GM10847 (cell line): Measurements from ENCODE around the gene PDZRN4.

ENCODE experiments used
- POLR2A ChIP-seq: IDR thresholded peaks from 2 replicates; pipeline ENCODE4 v1.6.1; 2011; ENCODE audit not compliant: insufficient read length; ENCODE audit errors: extremely low read depth

Gene PDZRN4

DNA sequence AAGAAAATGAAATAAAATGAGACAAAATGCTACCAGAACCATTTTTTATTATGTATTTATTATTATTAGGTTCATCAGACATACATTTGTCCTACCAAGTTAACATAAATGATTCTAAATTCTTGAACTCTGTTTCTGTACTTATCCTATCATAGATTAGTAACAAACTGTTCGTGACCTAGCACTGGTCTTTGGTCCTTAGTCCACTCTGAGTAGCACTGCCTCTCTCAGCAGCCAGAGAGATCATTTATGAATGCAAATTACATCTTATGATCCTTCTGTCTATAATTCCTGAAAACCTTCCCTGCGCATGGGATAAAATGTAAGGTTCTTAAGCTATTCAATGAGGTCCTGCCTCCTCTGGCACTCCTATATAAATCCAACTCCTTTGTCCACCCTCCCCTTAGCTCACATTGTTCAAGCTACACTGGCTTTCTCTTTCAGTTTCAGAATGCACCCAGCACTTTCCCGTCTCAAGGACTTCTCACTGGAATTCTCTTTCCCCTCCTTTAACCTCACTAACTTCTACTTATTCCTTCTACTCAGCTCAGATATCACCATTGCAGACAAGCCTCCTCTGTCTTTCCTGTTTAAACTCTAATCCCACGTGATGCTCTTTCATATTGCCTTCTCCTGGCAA is 17.1 kb downstream of the PDZRN4 start:
- TF ChIP-seq POLR2A: no peak

DNA sequence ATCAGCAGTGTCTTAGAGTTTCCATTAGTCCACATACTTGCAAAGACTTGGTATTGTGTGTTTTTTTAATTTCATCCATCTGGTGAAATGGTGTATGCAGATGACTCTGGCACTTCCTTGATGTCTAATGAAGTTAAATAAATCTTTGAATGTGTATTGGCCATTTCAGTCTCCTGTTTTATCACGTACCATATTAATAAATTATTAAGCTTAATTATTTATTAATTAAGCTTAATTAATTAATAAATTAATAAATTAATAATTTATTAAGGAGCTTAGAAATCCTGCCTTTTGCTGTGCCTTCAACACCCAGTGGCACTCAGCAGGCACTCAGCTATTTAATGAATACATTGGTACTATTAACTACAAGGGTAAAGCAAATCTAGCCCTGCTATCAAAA is 18.2 kb downstream of the PDZRN4 start:
- TF ChIP-seq POLR2A: no peak

DNA sequence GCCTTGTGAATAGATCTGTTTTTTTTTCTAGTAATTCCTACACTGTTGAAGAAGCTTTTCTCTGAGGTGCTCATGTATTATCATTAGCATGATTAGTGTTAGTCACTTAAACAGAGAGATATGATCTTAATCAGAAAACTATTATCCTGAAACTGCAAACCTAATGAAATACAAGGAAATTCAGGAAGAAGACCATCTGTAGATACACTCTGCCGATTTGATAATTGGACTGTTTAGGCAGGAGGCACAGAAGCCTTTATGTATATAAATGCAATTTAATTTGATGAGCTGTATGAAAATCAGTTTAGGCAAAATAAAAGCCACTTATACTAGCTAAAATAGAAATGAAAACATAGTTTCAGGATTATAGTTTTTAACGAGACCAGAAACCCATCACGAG is 23.3 kb downstream of the PDZRN4 start:
- no peak for TF ChIP-seq POLR2A

DNA sequence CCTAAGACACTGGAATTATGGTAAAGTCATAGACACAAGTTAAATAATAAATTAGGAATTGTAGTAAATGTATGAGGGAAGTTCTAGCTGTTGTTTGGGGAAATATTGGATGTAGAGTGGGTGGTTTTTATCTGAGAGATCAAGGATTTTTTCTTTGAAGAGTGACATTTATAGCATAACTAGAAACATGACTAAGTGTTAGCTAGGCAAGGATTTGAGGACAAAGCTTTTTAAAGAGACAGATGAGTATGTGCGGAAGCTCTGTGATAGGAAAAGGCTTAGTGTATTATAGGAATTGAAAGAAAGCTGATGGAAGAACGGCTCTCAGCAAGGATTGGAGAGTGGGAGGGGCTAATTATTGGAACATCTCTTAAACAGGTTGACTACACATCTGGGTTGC is 24.5 kb downstream of the PDZRN4 start:
- TF ChIP-seq POLR2A: no peak

DNA sequence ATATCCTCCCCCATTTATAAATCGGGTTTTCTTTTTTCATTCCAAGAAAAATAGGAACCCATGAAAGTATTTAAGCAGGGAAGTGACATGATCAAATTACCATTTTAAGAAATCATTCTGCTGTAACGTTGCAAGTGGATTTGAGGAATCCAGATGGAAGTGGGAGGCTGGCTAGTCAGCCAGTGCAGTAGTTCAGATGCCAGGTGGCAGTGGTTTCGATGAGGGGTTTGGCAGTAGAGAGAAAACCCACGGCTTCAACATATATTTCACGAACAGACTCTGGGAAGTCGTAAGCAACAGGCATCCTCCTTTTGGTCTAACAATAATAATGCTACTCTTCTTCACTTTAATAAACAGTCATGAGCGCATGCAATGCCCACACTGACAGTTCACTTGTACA is 25.0 kb downstream of the PDZRN4 start:
- TF ChIP-seq POLR2A: no peak

DNA sequence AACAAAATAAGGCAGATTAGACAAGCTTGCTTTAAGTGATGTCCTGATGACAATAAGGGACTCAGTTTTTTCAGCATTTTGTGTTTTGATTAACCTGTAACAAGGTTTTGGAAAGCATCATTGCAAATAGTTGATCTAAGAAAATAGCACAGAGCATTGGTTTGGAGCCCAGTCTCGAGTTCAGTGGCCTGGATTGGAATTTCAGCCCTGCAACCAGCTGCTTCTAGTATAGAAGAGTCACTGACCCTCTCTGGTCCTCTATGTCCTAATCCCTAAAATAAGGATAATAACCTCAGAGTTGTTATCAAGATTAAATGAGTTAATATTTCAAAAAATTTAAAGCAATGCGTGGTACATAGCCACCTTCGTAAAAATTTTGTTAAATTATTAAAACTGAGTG is 25.5 kb downstream of the PDZRN4 start:
- TF ChIP-seq POLR2A: no peak

DNA sequence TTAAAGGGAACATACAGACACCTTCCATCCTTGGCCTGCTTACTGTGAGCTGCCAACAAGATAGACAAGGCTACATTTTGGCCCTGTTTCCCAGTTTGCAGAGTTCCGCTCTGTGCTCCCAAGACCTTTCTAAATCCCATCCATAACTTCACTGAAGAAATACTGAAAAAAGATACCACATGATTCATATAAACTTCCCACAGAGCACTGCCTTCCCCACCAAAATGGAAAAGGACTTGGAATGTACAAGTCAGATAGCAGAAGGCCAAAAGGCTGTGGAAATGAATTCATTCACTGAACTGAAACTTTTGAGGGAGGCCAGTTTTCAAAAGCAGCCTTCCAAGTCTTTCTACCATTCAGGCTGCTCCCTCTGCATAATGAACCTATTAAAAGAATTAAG is 29.6 kb downstream of the PDZRN4 start:
- no peak for TF ChIP-seq POLR2A

DNA sequence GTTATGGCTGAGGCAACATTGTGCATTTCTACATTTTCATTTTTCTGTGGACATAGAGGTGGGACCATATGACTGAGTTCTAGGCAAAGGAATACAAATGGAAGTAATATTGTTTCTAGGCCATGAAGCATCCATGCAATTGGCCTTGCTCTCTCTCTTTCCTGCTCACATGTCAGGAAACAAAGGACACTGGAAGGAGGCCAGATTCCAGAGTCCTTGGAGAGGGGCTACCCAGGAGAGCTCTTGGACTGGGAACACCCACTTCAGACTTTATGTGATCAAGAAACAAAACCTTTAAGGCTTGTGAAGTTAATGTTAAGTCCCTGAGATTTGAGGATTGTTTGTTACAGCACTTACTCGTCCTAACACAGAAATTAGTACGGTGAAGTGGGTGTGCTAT is 32.8 kb downstream of the PDZRN4 start:
- no peak for TF ChIP-seq POLR2A

DNA sequence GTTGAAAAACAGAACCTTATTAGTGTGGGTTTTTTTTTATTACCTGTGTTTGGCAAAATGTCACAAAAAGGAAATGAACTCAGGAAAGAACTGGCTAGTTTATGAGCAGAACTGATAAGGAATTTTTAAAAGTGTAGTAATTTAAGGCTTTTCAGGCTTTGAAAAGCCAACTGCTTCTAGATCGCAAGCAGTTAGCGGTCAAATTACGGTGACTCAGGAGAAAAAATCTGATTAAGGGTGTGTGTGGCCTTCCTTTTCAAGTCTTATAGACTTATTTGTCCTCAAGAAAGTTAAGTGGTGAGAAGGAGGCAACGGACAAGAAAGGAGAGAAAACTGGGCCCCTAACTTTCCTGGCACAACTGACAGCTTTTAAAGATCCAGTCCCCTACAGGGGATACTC is 33.4 kb downstream of the PDZRN4 start:
- no peak for TF ChIP-seq POLR2A

DNA sequence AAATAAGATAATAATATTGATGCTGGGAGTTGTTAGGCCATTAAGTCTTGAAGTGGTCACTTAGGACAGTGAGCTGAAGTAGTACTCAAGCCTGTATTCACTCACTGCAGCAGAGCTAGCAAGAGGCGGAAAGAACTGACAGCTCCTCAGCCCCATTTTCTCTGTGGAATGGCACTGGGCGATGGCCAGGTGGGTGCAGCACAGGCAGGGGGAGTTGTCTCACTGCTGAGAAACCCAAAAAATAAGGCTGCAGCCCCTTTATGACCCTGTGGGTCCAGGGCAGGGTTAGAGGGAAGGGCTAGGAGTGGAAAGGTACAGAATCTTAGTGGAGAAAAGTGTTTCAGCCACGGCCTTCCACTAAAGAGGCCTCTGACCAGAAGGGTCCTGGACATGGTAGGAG is 35.5 kb downstream of the PDZRN4 start:
- TF ChIP-seq POLR2A: no peak

DNA sequence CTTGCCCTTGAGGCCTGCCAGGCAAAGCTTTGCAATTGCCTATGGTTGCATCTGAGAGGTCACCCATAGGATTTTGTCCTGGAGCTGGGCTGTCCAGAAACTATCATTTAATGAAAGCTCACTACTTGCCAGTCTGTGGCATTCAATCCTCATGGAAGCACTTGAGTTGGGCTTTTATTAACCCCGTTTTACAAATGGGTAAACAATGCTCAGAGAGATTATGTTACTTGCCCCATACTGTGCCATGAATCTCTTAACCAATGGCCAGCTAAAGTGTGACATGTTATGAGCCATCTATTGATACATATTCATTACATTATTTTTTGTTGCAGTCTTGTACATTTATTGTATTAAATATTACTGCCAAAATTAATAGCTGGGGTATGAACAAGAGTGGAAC is 35.9 kb downstream of the PDZRN4 start:
- TF ChIP-seq POLR2A: no peak

DNA sequence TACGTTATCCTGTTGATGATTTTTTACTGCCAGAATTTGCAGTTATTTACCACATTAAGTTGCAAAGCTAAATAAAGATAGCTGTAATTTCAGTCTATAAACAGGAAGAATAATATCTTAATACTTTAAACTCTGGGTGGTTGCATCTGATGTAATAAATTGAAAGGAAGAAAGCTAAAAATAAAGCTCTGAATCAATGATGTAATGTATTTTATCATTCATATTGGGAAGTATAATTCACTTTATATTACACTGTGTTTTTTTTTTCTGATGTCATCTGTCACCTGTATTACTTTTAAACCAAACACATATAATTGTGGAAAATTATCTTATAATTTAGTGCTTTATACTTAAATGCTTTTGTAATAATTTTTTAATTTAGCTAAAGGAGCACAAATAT is 37.1 kb downstream of the PDZRN4 start:
- TF ChIP-seq POLR2A: no peak

DNA sequence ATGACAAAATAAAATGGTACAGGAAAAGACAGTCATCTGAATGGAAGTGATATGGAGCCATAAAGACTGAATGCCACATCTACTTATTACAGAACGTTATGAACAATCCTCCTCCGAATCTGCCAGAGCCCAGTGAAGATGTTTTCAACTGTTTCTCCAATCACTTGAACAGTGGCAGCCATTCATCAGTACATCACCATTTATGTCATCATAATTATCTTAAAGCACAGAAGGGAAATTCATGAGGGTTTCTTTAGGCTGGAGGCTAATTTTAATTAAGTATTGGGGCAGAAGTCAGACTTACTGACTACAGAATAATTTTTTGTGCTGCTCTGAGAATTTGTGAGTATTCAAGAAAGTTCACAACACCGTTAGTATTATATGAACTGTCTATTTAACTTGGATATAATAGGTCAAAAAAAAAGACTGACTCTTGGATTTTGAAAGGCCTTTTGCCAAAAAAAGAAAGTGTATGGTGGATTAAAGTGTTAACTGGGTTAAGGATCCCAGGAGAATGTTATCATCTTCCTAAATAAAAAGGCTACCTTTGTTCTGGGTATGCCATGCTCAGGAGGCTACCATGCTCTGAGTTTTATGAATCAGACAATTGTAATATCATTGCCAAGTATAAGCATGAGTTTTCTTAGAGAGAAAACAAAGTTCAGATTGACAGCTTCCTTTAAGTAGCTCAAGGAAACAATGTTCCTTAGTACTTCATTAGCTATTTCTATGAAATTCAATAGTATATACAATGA is 40.1 kb downstream of the PDZRN4 start:
- TF ChIP-seq POLR2A: no peak

DNA sequence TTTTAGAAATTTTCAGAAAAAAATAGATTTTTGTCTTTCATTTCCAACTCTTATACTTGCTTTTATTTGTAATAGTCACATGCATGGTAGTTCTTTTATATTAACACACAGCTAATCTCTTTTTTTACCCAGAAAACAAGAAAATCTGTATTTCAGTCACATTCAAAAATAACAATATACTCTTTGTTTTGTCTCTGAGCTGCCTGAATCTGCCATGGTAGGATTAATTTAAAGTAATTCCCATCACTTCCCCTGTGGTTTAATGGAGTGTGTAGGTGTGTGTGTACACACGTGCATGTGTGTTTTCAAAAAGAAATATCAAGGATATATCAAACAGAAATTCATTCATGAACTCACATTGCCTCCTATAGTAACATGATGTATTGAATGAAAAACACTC is 42.6 kb downstream of the PDZRN4 start:
- no peak for TF ChIP-seq POLR2A

DNA sequence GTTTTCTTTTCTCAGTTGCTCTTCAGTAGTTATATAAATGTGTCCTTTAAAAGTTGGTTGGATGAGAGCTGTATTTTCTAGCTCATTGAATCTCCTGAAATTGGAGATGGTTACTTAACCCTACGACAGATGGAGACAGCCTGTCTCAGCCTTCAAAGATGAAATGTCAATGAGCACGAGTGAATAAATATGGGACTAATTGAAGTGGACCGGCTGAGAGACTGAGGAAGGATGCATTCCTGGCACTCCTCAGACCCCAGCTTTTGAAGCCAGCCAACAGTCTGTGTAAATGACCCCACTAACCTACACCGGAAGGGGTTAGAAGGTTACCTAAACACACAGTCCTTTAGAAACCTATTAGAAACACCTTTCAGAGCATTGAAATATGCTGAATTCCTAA is 46.6 kb downstream of the PDZRN4 start:
- TF ChIP-seq POLR2A: no peak

DNA sequence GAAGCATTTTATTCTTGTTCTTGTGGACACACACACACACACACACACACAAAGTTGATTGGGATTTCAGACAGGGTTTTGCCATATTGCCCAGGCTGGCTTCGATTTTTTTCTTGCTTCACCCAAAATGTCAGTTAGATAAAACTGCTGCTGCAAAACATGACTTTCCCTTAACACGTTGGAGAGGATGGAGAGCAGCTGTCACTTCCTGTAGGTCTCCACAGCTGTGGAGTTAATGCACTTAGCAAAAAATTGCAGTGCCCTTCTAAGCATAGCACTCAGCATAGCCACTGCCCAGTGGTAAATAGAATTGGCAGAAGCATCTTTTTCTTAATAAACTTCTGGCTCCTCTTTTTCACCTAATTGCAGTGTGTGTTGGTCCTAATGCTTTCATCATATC is 54.5 kb downstream of the PDZRN4 start:
- TF ChIP-seq POLR2A: no peak

DNA sequence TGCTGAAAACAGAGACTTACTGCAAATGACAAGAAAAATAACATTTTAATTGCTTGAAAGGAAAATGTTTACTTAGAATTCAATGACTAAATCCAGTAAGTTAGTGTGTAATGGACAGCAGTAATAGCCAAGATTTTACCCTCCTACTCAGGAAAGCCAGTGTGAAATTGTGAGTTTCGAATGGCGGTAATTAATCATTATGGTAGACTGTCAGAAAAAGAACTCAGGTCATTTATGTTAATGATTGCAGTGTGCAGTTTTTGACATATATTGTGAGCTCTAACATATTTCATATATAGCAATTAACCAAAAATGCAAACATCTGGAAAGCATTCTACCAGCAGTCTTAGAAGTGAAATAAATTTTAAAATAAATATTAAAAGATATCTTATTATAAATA is 60.3 kb downstream of the PDZRN4 start:
- no peak for TF ChIP-seq POLR2A

DNA sequence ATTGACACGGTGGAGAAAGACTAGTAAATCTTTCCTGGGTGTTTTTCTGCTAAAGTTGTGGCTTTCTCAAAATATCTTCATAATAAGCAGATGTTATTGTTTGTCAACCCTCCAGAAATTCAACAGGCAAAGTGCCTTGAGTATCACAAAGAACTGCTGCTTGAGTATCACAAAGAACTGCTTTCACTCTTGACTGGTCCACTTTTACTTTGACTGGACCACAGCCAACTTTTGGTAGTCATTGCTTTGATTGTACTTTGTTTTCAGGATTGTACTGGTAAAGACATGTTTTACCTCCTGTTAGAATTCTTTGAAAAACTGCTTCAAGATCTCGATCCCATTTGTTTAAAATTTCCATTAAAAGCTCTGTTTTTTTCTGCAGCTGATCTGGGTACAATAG is 62.6 kb downstream of the PDZRN4 start:
- no peak for TF ChIP-seq POLR2A
